GM23338 (cell line): ENCODE data around the gene DAD1.

Experiments used
- CREB1 ChIP-seq: fragments of 250-450 bp; sonication (Bioruptor Pico); IDR thresholded peaks from 2 replicates; pipeline ENCODE4 v1.5.0; 2020; ENCODE audit warnings: low read depth, mild to moderate bottlenecking, moderate library complexity
- ETS1 ChIP-seq: IDR thresholded peaks from 2 replicates; pipeline ENCODE4 v1.6.1; 2016; ENCODE audit warnings: antibody characterized with exemption
- EZH2 ChIP-seq: fragments of 200-600 bp; sonication (generic); IDR thresholded peaks from one replicate; pipeline ENCODE4 v1.8.0; 2017; ENCODE audit warnings: antibody characterized with exemption, mild to moderate bottlenecking, low read depth; ENCODE audit not compliant: unreplicated experiment
- EZH2phosphoT487 ChIP-seq: fragments of 200-600 bp; sonication (generic); IDR thresholded peaks from one replicate; pipeline ENCODE4 v1.8.1; 2018; ENCODE audit warnings: antibody characterized with exemption; ENCODE audit not compliant: unreplicated experiment
- JUNB ChIP-seq: IDR thresholded peaks from one replicate; pipeline ENCODE4 v1.6.1; 2016; ENCODE audit warnings: antibody characterized with exemption; ENCODE audit not compliant: unreplicated experiment
- NANOG ChIP-seq: IDR thresholded peaks from 2 replicates; pipeline ENCODE4 v1.6.1; 2016; ENCODE audit warnings: antibody characterized with exemption, borderline replicate concordance
- POLR2AphosphoS5 ChIP-seq: IDR thresholded peaks from 2 replicates; pipeline ENCODE4 v1.6.1; 2016; ENCODE audit warnings: antibody characterized with exemption, low read depth
- STAT1 ChIP-seq: IDR thresholded peaks from one replicate; pipeline ENCODE4 v1.6.1; 2016; ENCODE audit warnings: antibody characterized with exemption; ENCODE audit not compliant: unreplicated experiment
- TF ChIP-seq, protein P1 (sequence below), 2 experiments: fragments of 200-600 bp in 1 of 2; sonication (generic) in 1 of 2; conservative IDR thresholded peaks; 2 replicates each; pipeline versions ENCODE4 v1.5.1 to v1.6.1; 2016 to 2017; ENCODE audit warnings: antibody characterized with exemption in 2 of 2, low read depth in 2 of 2, mild to moderate bottlenecking in 2 of 2, moderate library complexity in 1 of 2
- TF ChIP-seq, protein P2 (sequence below): IDR thresholded peaks from one replicate; pipeline ENCODE4 v1.6.1; 2018; ENCODE audit warnings: antibody characterized with exemption; ENCODE audit not compliant: unreplicated experiment

DNA sequence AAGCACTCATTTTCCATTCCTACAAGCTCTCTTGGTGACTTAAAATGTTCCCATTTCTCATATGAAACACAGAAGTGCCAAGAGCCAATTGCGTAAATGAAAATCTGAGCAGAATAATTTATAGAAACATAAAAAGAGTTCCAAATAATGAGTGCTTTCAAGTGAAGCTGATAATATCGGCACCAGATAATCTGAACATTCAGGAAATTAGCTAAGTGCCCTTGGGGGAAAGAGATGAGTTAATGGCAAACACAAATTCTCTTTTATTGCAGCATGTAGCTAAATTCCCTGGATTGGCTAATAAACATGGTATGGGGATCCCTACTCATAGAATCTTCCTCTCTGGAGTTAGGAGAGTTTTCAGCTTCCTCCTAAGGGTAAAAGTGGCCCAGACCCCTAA lies 46.7 kb downstream of the DAD1 start:
- TF ChIP-seq, protein P1, sequence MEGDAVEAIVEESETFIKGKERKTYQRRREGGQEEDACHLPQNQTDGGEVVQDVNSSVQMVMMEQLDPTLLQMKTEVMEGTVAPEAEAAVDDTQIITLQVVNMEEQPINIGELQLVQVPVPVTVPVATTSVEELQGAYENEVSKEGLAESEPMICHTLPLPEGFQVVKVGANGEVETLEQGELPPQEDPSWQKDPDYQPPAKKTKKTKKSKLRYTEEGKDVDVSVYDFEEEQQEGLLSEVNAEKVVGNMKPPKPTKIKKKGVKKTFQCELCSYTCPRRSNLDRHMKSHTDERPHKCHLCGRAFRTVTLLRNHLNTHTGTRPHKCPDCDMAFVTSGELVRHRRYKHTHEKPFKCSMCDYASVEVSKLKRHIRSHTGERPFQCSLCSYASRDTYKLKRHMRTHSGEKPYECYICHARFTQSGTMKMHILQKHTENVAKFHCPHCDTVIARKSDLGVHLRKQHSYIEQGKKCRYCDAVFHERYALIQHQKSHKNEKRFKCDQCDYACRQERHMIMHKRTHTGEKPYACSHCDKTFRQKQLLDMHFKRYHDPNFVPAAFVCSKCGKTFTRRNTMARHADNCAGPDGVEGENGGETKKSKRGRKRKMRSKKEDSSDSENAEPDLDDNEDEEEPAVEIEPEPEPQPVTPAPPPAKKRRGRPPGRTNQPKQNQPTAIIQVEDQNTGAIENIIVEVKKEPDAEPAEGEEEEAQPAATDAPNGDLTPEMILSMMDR (conservative IDR thresholded peaks at IDR 0.05; ENCODE audit: low read depth in 2 of 2), result no peak
- TF ChIP-seq POLR2AphosphoS5, result no peak
- no peak for TF ChIP-seq JUNB
- no peak for TF ChIP-seq CREB1 (CRISPR knock-in tag)
- no peak for TF ChIP-seq EZH2
- TF ChIP-seq EZH2phosphoT487, result no peak
- TF ChIP-seq, protein P2, sequence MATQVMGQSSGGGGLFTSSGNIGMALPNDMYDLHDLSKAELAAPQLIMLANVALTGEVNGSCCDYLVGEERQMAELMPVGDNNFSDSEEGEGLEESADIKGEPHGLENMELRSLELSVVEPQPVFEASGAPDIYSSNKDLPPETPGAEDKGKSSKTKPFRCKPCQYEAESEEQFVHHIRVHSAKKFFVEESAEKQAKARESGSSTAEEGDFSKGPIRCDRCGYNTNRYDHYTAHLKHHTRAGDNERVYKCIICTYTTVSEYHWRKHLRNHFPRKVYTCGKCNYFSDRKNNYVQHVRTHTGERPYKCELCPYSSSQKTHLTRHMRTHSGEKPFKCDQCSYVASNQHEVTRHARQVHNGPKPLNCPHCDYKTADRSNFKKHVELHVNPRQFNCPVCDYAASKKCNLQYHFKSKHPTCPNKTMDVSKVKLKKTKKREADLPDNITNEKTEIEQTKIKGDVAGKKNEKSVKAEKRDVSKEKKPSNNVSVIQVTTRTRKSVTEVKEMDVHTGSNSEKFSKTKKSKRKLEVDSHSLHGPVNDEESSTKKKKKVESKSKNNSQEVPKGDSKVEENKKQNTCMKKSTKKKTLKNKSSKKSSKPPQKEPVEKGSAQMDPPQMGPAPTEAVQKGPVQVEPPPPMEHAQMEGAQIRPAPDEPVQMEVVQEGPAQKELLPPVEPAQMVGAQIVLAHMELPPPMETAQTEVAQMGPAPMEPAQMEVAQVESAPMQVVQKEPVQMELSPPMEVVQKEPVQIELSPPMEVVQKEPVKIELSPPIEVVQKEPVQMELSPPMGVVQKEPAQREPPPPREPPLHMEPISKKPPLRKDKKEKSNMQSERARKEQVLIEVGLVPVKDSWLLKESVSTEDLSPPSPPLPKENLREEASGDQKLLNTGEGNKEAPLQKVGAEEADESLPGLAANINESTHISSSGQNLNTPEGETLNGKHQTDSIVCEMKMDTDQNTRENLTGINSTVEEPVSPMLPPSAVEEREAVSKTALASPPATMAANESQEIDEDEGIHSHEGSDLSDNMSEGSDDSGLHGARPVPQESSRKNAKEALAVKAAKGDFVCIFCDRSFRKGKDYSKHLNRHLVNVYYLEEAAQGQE, result no peak
- no peak for TF ChIP-seq STAT1
- TF ChIP-seq NANOG, result no peak
- TF ChIP-seq ETS1, result no peak
